HG02642 (cell line): ENCODE data around the gene SLC9C2.
"Not testable (repeated sequence)": the region's sequence is repeated elsewhere in the genome, so short reads cannot be mapped to it uniquely, and the experiment has no call there.

ENCODE experiments used
- ATAC-seq: cut with Tn5 transposase; IDR thresholded peaks from one replicate; pipeline ENCODE4 v1.9.1; 2021; ENCODE audit warnings: mild to moderate bottlenecking; ENCODE audit not compliant: unreplicated experiment, poor library complexity

The SLC9C2 gene

DNA sequence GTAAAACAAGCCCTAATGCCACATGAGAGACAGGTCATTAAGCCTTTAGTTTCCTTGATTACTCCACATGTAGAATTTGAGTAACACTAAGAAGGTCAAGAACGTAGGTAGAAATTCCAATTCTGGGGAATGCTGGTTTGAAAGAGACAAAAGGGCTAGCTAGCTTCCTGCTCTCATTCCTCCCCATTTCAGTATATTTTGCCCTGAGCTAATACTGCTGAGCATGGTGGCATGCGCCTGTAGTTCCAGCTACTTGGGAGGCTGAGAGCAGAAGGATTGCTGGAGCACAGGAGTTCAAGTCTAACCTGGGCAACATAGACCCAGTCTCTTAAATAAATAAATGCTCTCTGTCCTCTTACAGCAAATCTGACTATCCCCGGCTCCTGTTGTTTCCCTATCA is 112.9 kb downstream of the SLC9C2 start:
- no peak for ATAC-seq

DNA sequence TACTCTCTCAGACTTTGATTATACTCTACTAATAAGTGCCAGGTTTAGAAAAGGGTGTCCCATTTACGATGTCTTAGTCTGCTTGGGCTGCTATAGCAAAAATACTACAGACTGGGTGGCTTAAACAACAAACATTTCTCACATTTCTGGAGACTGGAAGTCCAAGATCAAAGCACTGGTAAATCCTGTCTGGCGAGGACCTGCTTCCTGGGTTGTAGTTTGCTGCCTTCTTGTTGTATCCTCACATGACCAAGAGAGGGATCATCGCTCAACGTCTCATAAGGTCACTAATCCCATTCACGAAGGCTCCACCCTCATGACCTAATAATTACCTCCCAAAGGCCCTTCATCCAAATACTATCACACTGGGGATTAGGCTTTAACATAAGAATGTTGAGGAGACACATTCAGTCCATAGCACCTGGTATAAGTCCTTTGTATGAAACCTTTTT is 113.7 kb downstream of the SLC9C2 start:
- no peak for ATAC-seq

DNA sequence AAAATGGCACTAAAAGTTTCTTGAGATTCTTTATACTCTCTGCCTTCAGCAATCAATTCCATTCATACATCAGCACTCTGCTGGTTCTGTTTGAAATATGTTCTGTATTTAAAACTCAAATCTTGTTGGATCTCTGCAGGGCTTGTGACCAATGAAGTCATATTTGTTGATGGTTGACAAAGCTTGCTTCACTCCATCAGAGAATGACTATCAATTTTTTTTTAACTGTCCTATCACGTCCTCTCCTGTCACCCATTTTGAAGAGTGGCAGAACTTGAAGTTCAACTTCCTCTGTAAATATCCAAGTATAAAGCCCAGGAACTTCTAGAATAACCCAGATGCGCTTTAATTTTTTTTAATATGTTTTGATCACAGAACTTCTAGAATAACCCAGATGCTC is 114.9 kb downstream of the SLC9C2 start:
- ATAC-seq: no peak

DNA sequence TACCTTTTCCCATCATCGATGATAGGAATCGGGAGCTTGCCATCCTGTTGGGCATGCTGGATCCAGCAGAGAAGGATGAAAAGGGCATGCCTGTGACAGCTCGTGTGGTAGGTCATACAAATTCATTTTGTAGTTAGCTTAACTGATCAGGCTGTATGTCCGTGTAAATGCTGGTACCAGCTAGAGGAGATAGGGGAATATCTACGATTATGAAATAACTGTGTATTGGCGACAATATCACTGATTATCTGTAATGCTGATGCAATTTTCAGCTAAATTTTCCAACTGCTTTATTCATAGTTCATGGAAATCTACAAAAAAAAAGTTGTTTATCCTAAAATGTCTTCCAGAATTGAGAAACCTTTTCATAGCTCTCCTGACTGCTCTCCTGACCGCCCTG is 117.5 kb downstream of the SLC9C2 start:
- no peak for ATAC-seq

DNA sequence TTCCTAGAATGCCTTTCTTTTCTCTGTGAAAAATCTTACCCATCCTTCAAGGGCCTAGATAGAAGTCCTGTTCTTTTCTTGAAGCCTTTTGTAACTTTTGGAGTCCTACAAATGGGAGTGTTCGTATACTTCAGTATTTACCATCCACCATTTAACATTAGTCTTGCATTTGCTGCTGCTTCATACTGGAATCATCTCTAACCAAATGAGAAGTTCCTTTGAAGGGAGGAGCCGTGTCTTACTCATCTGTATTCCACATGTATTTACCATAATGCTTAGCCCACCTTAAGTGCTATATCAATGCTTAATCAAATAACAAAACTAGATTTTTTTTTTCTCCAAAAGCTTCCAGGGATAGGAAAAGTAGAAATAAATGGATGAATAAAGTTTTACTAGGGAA is 118.6 kb downstream of the SLC9C2 start:
- no peak for ATAC-seq

DNA sequence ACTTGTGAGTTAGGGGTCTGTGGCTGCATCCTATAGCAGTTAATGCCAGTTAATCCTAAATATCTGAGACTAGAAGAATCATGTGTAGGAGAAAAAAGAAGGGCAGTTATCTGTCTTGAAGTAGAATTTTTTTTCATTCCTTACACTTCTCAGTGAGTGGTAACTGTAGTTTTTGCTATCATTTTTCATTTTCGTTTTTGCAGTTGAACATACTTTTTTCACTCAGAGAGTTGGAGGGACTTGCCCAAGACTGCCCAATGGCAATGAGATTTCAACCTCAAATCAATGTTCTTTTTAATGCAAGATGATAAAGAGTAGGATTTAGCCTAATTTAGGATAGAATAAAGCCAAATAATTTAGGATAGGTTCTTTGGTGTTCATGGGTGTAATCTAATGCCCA is 120.2 kb downstream of the SLC9C2 start:
- ATAC-seq: no peak

DNA sequence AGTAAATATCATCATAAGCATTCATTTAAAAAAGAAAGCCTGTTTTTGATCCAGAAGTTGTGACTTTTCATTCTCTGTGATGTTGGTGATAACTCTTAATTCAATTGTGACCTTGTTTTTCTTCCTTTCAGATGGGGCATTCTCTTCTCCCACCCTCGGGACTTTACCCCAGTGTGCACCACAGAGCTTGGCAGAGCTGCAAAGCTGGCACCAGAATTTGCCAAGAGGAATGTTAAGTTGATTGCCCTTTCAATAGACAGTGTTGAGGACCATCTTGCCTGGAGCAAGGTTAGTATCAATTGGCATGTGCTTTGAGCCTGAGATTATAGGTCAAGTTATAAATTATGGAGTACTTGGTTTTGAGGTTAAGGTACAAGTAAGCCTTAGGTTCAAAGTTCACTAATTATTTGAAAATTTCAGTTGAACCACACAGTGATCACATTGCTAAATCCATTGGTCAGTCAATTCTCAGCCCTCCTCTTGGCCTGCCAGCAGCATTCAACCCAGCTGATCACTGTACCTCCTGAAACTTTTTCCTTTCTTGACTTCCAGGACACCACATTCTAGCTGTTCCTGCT is 121.6 kb downstream of the SLC9C2 start:
- no peak for ATAC-seq

DNA sequence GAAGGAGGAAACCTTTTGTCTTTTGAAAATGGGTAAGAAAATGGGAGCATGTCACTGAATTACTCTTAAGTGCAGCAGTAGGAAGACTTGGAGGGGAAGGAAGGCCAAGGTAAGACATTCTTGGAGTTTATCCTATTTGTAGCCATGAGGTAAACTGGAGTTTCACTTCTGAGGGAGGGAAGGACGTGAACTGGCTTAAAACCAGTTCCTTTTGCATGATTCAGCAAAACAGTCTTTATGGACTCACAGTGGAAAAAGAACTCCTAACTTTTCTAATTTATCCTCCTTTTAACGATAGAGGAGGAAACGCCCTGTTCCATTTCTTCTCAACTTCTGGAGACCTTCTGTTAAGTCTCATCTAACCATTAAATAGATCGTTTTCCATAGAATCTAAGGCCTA is 123.2 kb downstream of the SLC9C2 start:
- no peak for ATAC-seq

DNA sequence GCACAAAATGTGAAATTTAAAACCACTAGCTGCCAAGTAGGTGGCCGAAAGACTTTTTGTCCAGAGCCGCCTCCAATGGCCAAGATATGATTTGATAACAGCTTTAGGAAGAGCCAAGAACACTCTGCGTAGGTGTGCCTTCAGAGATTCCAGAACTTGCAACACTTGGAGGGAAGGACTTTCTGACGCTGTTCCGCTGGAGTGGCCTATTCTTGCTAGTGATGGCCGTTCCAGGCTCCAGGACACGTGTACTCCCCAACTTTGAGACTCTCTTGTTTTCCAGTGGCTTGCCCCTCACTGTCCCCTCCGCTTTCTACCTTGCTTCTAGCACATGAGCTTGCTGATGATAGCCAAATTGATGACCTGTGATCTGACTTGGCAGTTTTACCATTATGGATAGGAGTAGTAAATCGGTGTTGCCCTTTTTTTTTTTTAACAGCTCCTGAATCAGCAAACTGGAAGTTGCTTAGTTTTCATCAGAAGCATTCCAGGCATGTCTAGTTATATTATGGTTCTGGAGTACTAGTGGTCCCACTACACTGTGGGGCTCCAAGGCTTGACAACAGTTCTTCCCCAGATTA is 124.7 kb downstream of the SLC9C2 start:
- no peak for ATAC-seq

DNA sequence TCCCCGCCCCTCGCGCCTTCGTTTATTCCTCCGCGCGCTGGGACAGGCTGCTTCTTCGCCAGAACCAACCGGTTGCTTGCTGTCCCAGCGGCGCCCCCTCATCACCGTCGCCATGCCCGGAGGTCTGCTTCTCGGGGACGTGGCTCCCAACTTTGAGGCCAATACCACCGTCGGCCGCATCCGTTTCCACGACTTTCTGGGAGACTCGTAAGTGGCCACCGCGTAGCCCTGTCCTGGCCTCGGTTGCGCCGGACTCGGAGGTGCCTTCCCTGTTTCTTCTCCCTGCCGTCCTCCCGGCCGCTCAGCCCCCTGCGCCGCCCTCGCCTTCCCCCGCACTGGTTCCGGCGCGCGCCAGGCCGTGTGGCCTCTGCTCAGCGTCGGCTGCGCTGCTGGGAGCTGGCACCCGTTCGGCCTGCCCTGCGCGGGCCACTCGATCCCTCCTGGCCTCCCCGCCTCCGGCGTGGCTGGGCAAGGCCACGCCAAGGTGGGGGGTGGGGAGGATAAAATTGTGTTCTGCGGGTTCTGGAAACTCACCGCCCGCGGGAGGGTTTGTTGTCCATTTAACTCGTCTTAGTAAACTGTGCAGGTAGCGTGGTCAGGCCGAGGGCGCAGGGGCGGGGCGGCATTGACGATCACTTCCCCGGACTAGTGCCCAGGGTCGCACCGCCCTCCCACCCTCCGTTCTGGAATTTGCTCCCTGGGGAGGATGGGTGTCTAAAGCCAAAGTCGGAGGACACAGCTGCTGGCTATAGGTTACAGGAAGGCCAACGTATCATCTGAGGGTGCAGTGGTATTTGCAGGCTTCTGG is 125.4 kb downstream of the SLC9C2 start, which contains the start of gene PRDX6:
Gene PRDX6 (plus strand): TSS at position 50 of the 808 bp plus-strand sequence. CDS start 63 bp downstream, at position 113.
- peak; percentile 66 for ATAC-seq

DNA sequence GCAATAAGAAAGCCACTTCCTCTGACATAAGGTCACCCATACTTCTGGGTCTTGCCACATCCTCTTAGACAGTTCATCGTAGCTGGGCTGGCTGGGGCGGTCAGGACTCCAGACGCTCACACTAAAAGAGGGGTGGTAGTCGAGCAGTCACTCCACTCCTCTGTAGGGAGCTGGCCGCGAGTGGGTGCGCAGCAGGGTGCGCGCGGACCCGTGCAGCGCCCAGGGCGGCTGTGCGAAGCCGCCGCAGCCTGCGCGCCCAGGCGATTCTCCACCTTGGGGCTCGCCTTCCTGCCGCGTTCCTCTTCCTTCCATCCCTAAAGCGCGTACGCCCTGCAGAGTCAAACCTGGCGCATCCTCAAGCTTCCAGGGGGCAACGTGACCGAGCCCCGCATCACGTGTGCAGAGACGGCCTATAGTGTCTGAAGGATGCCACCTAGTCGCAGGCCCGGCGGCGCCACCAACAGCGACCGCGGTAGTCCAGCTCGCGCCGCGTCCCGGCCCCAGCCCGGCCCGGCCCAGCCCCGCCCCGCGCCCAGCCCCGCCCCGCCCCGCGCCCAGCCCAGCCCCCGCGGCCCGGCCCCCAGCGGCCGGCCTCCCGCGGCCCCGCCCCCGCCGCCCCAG is 126.1 kb downstream of the SLC9C2 start:
- ATAC-seq: peak; percentile 98

DNA sequence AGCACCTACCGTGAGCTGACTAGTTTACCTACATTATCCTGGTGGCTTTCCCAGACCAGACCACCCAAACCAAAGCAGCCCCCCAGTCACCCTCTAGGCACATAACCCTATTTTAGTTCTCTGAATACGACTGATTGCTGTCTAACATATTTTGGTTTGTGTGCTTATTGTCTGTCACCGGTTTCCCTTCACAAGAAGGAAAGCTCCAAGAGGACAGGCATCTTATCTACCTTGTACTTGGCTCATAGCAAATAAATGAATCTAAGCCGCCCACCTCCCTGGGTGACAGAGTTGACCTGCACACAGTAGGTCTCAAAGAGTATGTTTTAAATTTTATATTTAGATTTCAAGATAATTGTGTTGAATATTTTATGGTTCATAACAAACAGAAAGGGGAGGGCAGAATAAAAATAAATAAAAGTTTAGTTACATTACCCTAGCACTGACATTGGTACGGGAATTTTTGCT is 126.6 kb downstream of the SLC9C2 start:
- no peak for ATAC-seq

DNA sequence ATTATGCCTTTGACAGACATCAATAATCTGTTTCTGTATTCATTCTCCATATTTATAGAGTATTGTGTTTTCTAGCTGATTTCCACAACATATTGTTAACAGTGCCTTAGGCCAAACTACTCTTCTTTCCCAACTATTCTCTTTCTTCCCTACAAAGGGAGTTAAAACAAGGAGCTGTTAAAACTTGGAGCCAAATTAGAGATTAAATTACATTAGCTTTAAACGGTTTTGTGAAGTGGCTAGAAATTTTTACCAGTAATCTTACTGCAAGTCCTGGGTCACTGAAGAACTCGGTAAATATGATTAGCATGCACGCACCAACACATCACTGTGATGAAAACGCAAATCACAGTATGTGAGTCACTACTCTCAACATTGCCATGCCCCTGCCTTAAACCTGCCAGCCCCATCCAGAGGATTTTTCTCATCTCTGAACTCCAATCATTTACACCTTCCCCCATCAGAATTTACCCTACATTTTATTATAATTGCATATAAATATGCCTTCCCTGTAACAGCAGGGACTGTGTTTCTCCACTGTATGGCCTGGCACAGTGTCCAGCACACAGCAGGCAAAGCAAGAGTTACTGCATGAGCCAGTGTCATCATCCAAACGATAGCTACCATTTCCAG is 127.2 kb downstream of the SLC9C2 start:
- ATAC-seq: no peak

DNA sequence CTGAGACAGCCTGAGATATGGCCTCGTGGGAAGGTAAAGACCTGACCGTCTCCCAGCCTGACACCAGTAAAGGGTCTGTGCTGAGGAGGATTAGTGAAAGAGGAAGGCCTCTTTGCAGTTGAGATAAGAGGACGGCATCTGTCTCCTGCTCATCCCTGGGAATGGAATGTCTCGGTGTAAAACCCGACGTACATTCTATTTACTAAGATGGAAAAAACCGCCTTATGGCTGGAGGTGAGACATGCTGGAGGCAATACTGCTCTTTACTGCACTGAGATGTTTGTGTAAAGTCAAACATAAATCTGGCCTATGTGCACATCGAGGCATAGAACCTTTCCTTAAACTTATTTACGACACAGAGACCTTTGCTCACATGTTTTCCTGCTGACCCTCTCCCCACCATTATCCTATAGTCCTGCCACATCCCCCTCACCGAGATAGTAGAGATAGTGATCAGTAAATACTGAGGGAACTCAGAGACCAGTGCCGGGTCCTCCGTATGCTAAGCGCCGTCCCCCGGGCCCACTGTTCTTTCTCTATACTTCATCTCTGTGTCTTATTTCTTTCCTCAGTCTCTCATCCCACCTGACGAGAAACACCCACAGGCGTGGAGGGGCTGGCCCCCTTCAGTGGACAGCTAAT is 128.0 kb downstream of the SLC9C2 start:
- ATAC-seq: not testable (repeated sequence)

DNA sequence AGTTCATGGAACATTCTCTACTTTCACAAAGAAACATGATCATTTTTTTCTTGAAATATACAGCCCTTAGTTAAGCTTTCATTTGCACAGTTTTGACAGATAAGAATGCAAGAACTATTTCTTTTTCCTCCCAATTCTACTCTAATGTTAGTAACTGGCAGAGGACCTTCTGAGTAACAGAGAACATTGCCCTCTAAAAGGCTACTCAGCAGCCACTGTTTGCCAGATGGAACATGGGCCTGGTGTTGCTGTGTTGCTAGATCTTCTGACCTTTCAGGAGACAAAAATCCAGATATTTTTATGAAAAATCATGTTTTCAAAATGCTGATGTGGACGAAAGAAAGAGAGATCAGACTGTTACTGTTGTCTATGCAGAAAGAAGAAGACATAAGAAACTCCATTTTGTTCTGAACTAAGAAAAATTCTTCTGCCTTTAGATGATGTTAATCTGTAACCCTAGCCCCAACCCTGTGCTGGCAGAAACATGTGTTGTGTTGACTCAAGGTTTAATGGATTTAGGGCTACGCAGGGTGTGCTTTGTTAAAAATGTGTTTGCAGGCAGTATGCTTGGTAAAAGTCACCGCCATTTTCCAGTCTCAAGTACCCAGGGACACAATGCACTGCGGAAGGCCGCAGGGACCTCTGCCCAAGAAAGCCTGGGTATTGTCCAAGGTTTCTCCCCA is 128.6 kb downstream of the SLC9C2 start:
- no peak for ATAC-seq

DNA sequence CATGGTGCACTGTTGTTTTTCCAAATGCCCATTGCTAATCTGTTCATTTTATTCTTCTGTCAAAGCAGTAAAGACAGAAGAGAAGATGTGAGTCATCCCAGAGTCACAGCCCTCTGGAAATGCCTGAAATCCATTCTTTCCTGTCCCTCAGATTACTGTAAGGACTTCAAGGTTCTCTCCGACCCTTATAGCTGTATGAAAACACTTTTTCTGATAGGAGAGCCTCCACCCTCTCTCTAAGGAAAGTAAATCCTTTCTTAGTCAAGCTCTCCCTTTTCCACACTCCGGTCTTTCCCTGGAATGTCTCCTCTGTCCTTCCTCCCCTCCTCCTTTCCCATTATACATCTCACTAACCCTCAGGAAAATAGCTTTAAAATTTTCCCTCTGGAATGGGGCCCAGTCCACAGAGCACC is 129.3 kb downstream of the SLC9C2 start:
- no peak for ATAC-seq

DNA sequence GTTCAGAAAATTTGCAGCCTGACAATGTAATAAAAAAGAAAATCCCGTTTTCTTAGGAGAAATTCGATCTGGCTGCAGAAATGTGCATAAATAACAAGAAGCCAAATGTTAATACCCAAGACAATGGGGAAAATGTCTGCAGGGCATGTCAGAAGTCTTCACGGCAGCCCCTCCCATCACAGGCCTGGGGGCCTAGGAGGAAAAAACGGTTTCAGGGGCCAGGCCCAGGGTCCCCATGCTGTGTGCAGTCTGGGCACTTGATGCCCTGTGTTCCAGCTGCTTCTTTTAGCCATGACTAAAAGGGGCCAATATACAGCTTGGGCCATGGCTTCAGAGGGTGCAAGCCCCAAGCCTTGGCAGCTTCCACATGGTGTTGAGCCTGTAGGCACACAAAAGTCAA is 132.3 kb downstream of the SLC9C2 start:
- ATAC-seq: no peak

DNA sequence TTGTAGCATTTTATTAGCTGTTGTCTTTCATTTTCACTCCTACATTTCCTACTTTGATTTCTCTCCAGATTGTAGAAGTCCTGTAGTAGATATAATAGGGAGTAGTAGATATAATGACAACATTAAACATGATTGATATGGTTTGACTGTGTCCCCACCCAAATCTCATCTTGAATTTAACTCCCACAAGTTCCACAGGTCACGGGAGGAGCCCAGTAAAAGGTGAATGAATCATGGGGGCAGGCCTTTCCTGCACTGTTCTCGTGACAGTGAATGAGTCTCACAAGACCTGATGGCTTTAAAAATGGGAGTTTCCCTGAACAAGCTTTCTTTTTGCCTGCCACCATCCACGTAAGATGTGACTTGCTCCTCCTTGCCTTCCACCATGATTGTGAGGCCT is 133.2 kb downstream of the SLC9C2 start:
- ATAC-seq: no peak

DNA sequence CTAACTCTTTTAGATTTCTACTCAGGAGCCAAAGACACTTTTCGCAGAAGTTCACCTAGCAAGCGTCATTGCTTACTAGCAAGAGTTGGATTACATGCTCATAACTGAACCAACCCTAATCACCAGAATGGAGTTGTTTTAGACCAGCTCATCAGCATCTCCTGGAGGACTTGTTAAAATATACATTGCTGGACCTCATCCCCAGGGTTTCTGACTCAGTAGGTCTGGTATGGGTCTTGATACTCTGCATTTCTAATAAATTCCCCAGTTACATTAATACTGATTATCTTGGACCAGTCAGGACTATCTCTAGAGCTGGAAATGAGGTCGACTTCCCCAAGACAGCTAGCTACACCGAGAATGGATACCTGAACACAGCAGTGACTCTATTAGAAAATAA is 135.4 kb downstream of the SLC9C2 start:
- ATAC-seq: no peak
